ENCODE measurements around the gene RIC3.

Gene RIC3

GRCh38 chr11:8207080-8208000 lies 38.5 kb upstream of the RIC3 start:
- no peaks in the 10 kb centered on the region for H3K9me3 ChIP-seq (ENCODE audit: insufficient read depth, low read length)

GRCh38 chr11:8206251-8207079 lies 37.6 kb upstream of the RIC3 start:
- Histone ChIP-seq H3K4me3 (ENCODE audit: insufficient read depth, low read length, poor library complexity, severe bottlenecking) (no peak overlapping the region), H3K9me2 (replicated peaks; ENCODE audit: insufficient read depth, low read length) (no peaks in the 10 kb centered on the region), H3K36me3 (ENCODE audit: low read length) (no peaks in the 10 kb centered on the region), H4K20me1 (ENCODE audit: low read depth, low read length) (no peaks in the 10 kb centered on the region), H3K27me3 (ENCODE audit: low read length) (no peaks in the 10 kb centered on the region), H3K4me2 (ENCODE audit: low read depth, low read length, poor library complexity, severe bottlenecking) (no peak overlapping the region), H3K9me3 (ENCODE audit: insufficient read depth, low read length) (no peaks in the 10 kb centered on the region), H3F3A (ENCODE audit: insufficient read depth) (no peaks in the 10 kb centered on the region), H2AFZ (ENCODE audit: low read depth, low read length, severe bottlenecking) (no peak overlapping the region), H3K9ac (ENCODE audit: low read length) (no peak overlapping the region), H3K79me2 (ENCODE audit: insufficient read depth, low read length) (no peaks in the 10 kb centered on the region), H3K27ac (ENCODE audit: low read depth, low read length) (no peak overlapping the region)
- TF ChIP-seq CTCF (IDR thresholded peaks at IDR 0.05; ENCODE audit: insufficient read depth, low read length, poor library complexity, severe bottlenecking) (no peak), EZH2phosphoT487 (conservative IDR thresholded peaks at IDR 0.05; ENCODE audit: low read length) (no peak)

More at GRCh38 chr11:8207080-8208000, 38.5 kb upstream of the RIC3 start:
- Histone ChIP-seq H3K9ac (ENCODE audit: low read length) (no peak overlapping the region), H2AFZ (ENCODE audit: low read depth, low read length, severe bottlenecking) (no peak overlapping the region), H3K27me3 (ENCODE audit: low read length) (no peaks in the 10 kb centered on the region), H3K9me2 (replicated peaks; ENCODE audit: insufficient read depth, low read length) (no peaks in the 10 kb centered on the region), H3K36me3 (ENCODE audit: low read length) (no peaks in the 10 kb centered on the region), H4K20me1 (ENCODE audit: low read depth, low read length) (no peaks in the 10 kb centered on the region), H3K79me2 (ENCODE audit: insufficient read depth, low read length) (no peaks in the 10 kb centered on the region), H3K27ac (ENCODE audit: low read depth, low read length) (no peak overlapping the region), H3K4me3 (ENCODE audit: insufficient read depth, low read length, poor library complexity, severe bottlenecking) (no peak overlapping the region), H3F3A (ENCODE audit: insufficient read depth) (no peaks in the 10 kb centered on the region), H3K4me2 (ENCODE audit: low read depth, low read length, poor library complexity, severe bottlenecking) (no peak overlapping the region)
- TF ChIP-seq EZH2phosphoT487 (conservative IDR thresholded peaks at IDR 0.05; ENCODE audit: low read length) (no peak), CTCF (IDR thresholded peaks at IDR 0.05; ENCODE audit: insufficient read depth, low read length, poor library complexity, severe bottlenecking) (no peak)

- Histone ChIP-seq H2AFZ (ENCODE audit: low read depth, low read length, severe bottlenecking) (no peak overlapping the region), H3K4me2 (ENCODE audit: low read depth, low read length, poor library complexity, severe bottlenecking) (no peak overlapping the region)
- no peak for TF ChIP-seq EZH2phosphoT487 (conservative IDR thresholded peaks at IDR 0.05; ENCODE audit: low read length)
- no peak for TF ChIP-seq CTCF (IDR thresholded peaks at IDR 0.05; ENCODE audit: insufficient read depth, low read length, poor library complexity, severe bottlenecking)
Observed at GRCh38 chr11:8205566-8205965, 36.7 kb upstream of the RIC3 start.

More at GRCh38 chr11:8205566-8205965, 36.7 kb upstream of the RIC3 start:
- H3K4me3 ChIP-seq (ENCODE audit: insufficient read depth, low read length, poor library complexity, severe bottlenecking) = no peak overlapping the region
- H3K9me3 ChIP-seq (ENCODE audit: insufficient read depth, low read length) = no peaks in the 10 kb centered on the region
- no peaks in the 10 kb centered on the region for H3K79me2 ChIP-seq (ENCODE audit: insufficient read depth, low read length)
- H3K27me3 ChIP-seq (ENCODE audit: low read length) = no peaks in the 10 kb centered on the region
- H3K27ac ChIP-seq (ENCODE audit: low read depth, low read length) = no peak overlapping the region
- H3K9ac ChIP-seq (ENCODE audit: low read length) = no peak overlapping the region
- no peaks in the 10 kb centered on the region for H3K36me3 ChIP-seq (ENCODE audit: low read length)
- no peaks in the 10 kb centered on the region for H3F3A ChIP-seq (ENCODE audit: insufficient read depth)
- H4K20me1 ChIP-seq (ENCODE audit: low read depth, low read length) = no peaks in the 10 kb centered on the region
- H3K9me2 ChIP-seq (replicated peaks; ENCODE audit: insufficient read depth, low read length) = no peaks in the 10 kb centered on the region
